ENCODE results near the gene HIVEP2.
A peak's percentile ranks its signal among the peaks of the same experiment; 100 is the strongest.

Gene HIVEP2

DNA sequence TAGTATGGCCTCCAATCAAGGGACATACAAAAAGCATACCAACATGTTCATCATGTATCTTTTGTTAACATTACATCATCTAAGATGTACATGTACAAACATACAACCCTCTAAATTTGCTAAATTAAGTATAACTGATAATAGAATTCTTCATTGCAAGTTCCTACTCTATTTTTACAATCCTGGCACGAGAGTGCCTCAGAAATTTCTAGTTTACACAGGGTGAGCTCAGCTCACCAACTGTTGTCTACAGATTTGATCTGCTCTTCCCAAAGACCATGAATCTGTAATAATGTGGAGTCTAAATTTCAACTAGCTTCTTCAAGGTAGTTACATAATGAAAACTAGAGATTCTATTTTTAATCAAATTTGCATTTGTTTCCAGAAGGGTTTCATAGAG, 179.7 kb downstream of the HIVEP2 start:
- no peak for DNase-seq

- no peak for DNase-seq
Observed at GRCh38 chr6:142764311-142764710, 180.7 kb downstream of the HIVEP2 start.

DNA sequence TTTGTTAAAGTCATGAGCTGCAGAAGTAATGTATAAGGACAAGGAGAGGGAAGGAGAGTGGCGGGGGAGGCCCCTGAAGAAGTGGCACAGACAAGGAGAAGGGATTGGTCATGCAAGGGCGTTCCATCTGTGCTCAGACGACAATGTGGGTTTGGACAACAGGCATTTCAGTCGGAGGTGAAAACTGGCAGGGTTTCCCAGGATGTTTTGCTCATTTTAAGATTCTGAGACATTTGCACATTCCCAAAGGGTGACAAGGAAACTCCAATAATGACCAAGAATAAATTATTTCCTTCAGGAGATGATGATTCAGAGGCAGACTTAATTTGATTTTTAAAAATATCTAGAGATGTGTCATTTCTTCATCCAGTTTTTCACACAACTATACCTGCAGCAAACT, 181.8 kb downstream of the HIVEP2 start:
- no peak for DNase-seq

DNA sequence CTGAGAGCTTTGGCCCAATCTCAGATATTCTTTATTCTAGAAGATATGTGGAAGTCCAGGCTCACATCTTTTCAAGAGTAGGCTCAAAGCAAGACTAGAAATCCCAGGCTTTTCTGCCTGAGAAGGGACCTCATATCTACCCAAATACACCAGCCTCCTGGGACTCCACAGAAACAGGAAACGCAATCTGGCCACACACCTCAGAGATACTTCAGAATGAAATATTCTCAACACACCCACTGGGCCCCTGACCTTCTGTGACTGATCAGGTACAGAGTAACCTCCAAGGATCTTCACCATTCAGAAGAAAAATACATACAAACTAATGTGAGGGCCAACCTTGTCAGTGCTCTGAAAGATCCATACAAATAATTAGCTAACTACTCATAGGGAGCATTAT, 183.2 kb downstream of the HIVEP2 start:
- no peak for DNase-seq

DNA sequence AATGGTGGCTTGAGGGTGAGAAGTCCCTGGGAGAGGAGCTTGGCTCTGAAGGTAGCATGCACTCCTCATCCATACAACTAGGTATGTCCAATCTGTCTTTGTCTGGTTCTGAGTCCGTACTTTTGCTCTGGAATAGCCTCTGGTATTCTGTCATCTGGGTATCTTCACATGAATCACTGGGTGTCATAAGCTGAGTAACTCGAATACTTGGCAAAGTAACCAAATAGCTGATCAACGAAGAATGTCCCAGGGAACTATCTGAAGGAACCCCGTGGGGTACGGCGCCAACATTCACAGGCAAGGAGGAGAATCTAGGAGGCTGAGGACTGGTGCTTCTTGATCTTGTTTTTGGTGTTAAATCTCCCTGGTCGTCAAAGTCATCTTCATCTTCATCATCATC, 184.8 kb downstream of the HIVEP2 start:
- DNase-seq, result peak; percentile 48

GRCh38 chr6:142758629-142759025, 186.3 kb downstream of the HIVEP2 start:
- no peak for DNase-seq

DNA sequence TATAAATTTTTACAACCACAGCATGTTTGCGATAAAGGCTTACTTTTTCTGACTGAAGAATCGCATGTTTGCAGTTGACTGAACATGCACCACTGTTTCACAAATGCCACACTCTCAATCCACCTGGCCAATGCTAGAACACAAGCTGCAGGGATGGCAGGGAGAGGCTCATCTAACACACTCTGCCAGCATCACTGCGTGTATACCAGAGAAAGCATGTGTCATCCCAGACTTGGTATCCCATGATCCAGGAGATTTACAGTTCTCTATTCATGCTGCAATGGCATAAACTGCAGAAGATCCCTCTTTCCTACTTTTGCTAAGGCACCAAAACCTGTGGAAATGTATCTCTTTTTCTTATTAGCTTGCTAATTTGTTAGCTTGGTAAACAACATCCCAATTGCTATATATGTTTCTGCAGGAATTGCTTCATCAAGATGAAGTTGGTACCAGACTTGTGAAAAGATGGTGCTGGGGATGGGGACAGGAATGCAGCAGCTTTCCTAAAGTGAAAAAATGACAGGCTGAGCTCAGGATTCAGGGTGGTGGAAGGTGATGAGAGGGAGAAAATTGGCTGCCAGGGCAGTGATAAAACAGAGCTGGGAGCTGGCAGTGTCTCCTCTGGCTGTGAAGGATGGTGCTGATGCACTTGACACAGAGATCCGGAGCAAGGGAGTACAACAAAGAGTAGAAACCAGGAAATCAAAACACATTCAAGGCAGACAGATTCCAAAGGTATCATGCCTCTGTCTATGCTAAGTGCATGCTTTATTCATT, 186.9 kb downstream of the HIVEP2 start:
- DNase-seq, result no peak

- peak; percentile 75 for DNase-seq
Observed at GRCh38 chr6:142756215-142756630, 188.8 kb downstream of the HIVEP2 start.

DNA sequence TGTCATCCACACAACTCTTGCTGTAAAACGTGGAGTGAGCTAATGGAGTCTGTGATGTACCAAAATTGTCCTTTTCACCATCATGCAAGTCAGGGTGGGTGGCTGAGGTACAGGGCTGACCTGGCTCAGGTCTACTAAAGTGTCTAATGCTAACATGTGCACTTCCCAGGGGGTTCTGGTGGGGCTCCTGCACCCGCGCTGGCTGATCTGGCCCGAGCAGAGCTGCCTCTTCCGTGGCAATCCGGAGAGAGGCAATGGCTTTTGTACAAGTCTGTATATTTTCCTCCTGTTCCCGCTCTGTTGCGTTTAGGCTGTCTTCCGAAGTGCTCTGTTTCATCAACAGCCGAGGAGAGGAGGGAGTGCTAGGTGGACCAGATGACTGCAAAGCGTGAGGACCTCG, 191.8 kb downstream of the HIVEP2 start:
- no peak for DNase-seq

GRCh38 chr6:142752348-142752747, 192.6 kb downstream of the HIVEP2 start:
- DNase-seq, result no peak

DNA sequence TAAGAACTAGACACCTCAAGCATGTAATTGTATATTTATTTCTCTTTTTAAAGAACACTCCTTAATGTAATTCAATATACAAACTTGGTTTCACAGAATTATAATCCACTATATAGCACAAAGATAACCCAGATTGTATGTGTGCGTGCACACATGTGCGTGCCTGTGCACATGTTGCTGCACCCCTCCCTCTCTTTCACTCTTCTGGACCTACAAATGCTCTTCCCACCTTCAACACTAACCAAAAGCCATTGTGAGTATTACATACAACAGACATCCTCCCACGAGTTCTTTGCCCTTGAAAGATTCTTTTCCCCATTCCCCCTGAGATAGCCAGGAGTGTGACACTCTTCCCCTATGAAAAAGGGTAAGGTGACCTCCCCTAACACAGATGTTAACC, 193.5 kb downstream of the HIVEP2 start:
- no peak for DNase-seq

GRCh38 chr6:142750998-142751397, 194.0 kb downstream of the HIVEP2 start:
- DNase-seq, result no peak

DNA sequence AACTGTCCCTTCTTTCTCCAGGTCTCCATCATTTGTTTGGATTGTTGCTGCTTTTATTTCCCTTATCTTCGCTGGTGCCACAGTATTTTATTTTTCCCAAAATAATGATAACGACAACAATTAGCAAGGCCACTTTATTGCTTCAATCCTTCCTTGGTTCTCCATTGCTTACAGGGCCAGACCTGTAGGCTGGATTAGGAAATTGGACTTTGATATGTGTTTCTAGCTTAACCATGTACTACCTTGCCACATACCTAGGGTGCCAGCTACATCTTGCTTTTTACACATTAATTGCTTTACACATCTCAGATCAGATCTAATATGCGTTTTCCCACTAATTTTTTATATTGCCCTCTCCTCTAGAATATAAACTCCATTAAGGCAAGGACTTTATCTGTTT, 195.4 kb downstream of the HIVEP2 start:
- DNase-seq, result no peak

- no peak for DNase-seq
Observed at GRCh38 chr6:142746524-142746923, 198.5 kb downstream of the HIVEP2 start.

DNA sequence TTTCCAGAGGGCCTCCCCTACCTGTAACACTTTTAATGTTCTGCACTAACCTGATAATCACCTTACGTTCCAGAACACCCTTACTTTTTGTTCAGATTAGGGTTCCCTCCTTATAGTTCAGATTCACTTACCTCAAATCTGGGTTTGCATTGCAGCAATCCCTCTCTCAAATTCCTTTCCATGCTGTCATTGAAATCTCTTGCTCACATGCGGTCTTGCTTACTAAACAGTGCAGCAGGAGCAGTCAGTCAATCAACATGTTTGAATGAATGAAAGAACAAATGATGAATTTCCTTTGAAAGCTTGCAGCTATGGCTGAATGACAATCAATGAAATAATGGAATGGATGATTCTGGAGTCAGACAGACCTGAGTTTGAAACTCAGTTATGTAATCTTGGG, 200.1 kb downstream of the HIVEP2 start:
- DNase-seq, result peak; percentile 65

DNA sequence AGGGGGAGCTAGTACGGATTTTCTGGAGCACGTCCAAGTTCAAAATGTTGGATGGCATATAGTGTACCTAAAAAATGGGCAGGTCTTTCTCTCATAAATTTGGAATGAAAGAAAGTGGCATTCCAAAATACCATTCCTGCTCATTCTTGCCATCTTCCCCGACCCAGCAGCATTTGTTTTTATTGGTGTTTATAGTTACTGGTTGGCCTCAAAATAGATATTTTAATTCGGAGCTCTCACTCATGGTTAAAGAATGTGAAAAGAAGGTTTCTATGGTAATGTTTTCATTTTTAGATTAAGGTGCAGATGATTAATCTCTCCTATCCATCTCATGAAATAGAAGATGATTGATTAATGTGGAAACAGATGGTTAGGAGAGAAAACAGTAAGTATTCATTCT, 204.5 kb downstream of the HIVEP2 start:
- peak; percentile 50 for DNase-seq

DNA sequence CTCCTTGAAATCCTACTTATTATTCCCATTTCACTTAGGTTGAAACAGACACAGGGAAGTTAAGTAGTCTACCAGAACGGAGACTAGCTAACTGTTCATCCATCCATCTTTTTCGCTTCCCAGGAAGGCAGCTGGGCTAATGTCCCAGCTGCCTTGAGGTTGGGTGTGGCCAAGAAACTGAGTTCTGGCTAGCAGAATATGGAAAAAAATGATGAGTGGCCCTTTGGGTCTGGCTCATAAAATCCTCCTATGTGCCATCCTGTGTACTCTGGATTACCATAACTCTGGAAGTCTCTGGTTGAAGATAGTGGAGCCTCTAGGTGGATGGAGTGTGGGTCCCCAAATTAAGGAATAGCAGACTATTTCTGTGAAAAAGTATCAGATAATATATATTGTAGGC, 206.2 kb downstream of the HIVEP2 start:
- DNase-seq, result no peak

GRCh38 chr6:142738035-142738396, 207.0 kb downstream of the HIVEP2 start:
- no peak for DNase-seq

DNA sequence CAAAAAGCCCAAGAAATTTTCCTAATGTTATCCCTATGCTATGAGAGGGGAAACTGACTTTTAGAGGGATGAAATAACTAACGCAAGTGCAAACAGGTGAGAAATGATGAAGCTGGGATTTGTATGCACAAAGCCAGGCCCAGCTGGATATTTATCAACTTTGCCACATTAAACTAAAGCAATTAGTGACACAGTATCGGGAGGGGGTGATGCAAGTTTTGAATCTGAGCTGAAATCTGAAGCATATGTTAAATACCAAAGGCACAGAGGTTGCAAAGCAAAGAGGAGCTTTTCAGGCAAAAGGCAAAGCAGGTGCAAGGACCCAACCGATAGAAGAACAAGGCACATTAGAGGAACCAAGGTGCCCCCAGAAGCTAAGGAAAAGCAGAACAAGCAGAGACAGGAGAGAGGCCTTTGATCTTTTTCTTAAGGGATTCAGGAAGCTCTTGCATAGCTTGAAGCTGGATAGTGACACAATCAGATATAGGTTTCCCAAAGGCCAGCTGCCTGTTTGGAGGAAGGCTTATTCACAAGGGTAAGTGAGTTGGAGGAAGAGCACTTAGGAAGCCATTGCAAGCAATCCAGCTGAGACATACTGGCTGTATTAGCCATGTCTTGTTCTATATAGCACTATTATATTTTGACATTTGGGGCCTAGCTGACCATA, 207.5 kb downstream of the HIVEP2 start:
- no peak for DNase-seq

DNA sequence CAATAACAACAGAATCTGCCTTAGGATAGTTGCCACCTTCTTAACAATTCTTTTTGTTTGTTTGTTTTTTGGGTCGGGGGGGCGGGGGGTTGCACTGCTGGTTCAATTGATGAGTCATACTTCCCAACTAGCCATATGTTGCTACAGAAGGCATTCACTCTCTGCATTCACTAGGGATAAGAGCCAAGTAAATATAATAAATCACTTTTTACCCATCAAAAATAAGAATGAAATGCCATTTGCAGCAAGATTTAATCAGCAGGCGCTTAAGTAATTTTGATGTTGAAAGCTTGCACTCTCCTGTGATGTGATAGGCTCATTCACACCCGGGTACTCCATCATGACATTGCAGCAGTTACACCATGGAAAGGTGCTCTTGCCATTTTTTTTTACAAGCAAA, 209.8 kb downstream of the HIVEP2 start:
- peak; percentile 21 for DNase-seq

- DNase-seq, result no peak
Observed at GRCh38 chr6:142732790-142733189, 212.2 kb downstream of the HIVEP2 start.

DNA sequence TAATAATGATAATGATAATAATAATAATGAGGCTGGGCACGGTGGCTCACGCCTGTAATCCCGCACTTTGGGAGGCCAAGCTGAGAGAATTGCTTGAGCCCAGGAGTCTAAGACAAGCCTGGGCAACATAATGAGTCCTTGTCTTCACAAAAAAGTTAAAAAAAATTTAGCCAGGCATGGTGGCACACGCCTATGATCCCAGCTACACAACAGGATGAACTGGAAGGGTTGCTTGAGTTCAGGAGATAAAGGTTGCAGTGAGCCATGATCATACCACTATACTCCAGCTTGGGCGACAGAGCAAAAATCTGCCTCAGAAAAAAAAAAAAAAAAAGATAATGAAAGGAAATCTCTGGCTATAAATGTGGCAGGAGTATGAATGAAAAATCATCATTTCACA, 213.4 kb downstream of the HIVEP2 start:
- no peak for DNase-seq

DNA sequence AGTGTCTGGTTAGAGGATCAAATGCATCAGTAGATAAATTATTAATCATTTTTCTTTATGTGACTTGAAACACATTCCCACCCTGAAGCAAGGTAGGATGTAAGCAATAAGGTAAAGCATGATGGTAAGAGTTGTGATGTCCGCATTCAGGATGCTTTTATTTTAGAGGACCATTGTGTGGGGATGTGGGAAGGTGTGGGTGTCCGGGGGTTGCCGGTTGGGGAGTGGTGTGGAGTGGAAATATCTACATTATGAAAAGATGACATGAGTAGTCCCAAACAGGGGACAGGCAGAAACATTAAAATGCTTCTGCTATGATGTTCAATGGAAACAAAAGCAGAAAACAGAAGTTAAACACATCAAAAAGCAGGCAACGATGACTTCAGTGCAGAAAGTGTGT, 215.4 kb downstream of the HIVEP2 start:
- DNase-seq, result no peak

- peak; percentile 95 for DNase-seq
Observed at GRCh38 chr6:142728910-142729481, 216.0 kb downstream of the HIVEP2 start.

Measured in NCI-H226 (cell line).